ENCODE results near the gene MAP2K3.
"Not testable (repeated sequence)": the region's sequence is repeated elsewhere in the genome, so short reads cannot be mapped to it uniquely, and the experiment has no call there.

GRCh38 chr17:21321744-21322191 lies 37.3 kb downstream of the MAP2K3 start:
- not testable (repeated sequence) for TF ChIP-seq POLR2A, CTCF, EP300 (IDR thresholded peaks at IDR 0.05)

Measured in tibial nerve (tissue), 4 donors.